GM12891 (cell line): ENCODE data around the gene TBC1D22A.
A peak's percentile ranks its signal among the peaks of the same experiment; 100 is the strongest.

ENCODE experiments used
- PAX5 ChIP-seq: IDR thresholded peaks from 2 replicates; pipeline ENCODE4 v1.6.1; 2011; ENCODE audit warnings: low read length, moderate library complexity, mild to moderate bottlenecking; ENCODE audit not compliant: insufficient read depth, severe bottlenecking
- POLR2A ChIP-seq: IDR thresholded peaks from 2 replicates; pipeline ENCODE4 v1.6.1; 2011; ENCODE audit warnings: low read depth, low read length, control low read depth
- POLR2AphosphoS5 ChIP-seq: IDR thresholded peaks from 2 replicates; pipeline ENCODE4 v1.6.1; 2011; ENCODE audit warnings: low read depth, low read length, control low read depth
- POU2F2 ChIP-seq: IDR thresholded peaks from 2 replicates; pipeline ENCODE4 v1.6.1; 2011; ENCODE audit warnings: low read depth, mild to moderate bottlenecking, control low read depth, low read length, moderate library complexity
- SPI1 ChIP-seq: IDR thresholded peaks from 2 replicates; pipeline ENCODE4 v1.6.1; 2011; ENCODE audit warnings: low read depth, low read length, control low read depth
- TAF1 ChIP-seq: IDR thresholded peaks from 2 replicates; pipeline ENCODE4 v1.6.1; 2011; ENCODE audit warnings: low read depth, low read length, control low read depth

DNA sequence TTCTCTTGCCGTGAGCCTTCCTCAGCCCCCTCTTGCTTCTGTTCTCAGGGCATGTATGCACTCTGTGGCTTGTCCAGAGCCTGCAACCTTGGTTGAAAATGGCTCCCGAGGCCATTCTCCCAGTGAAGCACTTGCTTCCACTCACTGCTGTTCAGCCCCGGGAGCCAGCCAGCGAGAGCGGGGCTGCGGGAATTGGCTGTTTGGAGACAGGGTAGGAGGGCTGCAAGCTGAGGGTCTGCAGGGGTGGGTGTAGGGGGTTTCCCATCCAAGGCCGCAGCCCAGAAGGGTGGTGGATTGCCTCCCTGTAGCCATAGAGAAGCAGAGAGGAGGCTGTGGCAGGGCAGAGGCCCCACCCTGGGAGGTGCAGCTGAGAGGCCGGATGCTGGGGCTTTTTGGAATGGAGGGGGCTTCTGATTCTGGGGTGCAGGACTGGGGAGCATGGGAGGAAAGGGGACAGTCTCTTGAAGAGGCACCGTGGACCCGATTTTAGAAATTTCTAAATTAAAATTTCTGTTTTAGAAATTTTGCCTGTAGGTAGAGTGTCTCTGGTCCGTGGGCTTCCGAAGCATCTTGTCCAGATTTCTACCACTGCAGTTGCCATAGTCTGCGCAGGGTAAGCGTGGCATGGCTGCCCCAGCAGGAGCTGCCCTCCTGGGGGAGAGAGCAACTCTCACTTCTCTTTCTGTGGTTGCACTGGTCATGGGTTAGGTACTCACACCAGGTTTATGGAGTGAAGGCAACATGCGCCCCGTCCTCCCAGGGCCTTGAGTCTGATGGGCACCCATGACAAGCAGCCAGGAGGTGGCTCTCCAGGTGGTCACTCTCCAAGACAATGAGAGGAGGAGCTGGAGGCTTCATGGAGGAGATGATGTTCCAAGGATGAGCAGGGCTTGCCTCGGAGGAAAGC, 100.2 kb downstream of the TBC1D22A start:
- no peak for TF ChIP-seq POLR2A
- no peak for TF ChIP-seq POLR2AphosphoS5
- no peak for TF ChIP-seq TAF1
- peak; percentile 80 for TF ChIP-seq SPI1
- no peak for TF ChIP-seq PAX5
- TF ChIP-seq POU2F2, result no peak
